GM19035 (cell line): ENCODE measurements around the gene MMP10.

Experiments used
- ATAC-seq: cut with Tn5 transposase; IDR thresholded peaks from one replicate; pipeline ENCODE4 v1.9.1; 2021; ENCODE audit not compliant: unreplicated experiment

MMP10 gene

GRCh38 chr11:102780491-102780918, at the start of gene MMP10:
Gene MMP10, minus strand, starts transcription at chr11:102780628. Its CDS starts 37 bp downstream, at chr11:102780591.
- no peak for ATAC-seq

GRCh38 chr11:102829316-102830000, 49.0 kb upstream of the MMP10 start:
- ATAC-seq: no peak

- no peak for ATAC-seq
Observed at GRCh38 chr11:102824556-102824955, 44.1 kb upstream of the MMP10 start.

GRCh38 chr11:102819491-102819890, 39.1 kb upstream of the MMP10 start:
- no peak for ATAC-seq

- no peak for ATAC-seq
Observed at GRCh38 chr11:102813484-102813883, 33.1 kb upstream of the MMP10 start.

- ATAC-seq: no peak
Observed at GRCh38 chr11:102812188-102812587, 31.8 kb upstream of the MMP10 start.

- ATAC-seq: no peak
Observed at GRCh38 chr11:102810950-102811660, 30.7 kb upstream of the MMP10 start.

- no peak for ATAC-seq
Observed at GRCh38 chr11:102809971-102810370, 29.5 kb upstream of the MMP10 start.

GRCh38 chr11:102807921-102808320, 27.5 kb upstream of the MMP10 start:
- ATAC-seq: no peak

- ATAC-seq: no peak
Observed at GRCh38 chr11:102806296-102806695, 25.9 kb upstream of the MMP10 start.

- no peak for ATAC-seq
Observed at GRCh38 chr11:102802341-102802740, 21.9 kb upstream of the MMP10 start.

GRCh38 chr11:102800767-102801166, 20.3 kb upstream of the MMP10 start:
- ATAC-seq: no peak

GRCh38 chr11:102799681-102800340, 19.4 kb upstream of the MMP10 start:
- ATAC-seq: no peak

- no peak for ATAC-seq
Observed at GRCh38 chr11:102798012-102798746, 17.8 kb upstream of the MMP10 start, which contains the start of gene MMP1. Gene MMP1, minus strand, starts transcription at chr11:102798160. Its CDS starts 68 bp downstream, at chr11:102798092.

GRCh38 chr11:102794382-102794781, 14.0 kb upstream of the MMP10 start:
- ATAC-seq: peak; percentile 92

- no peak for ATAC-seq
Observed at GRCh38 chr11:102793677-102794290, 13.4 kb upstream of the MMP10 start.

- no peak for ATAC-seq
Observed at GRCh38 chr11:102792604-102793003, 12.2 kb upstream of the MMP10 start.

- ATAC-seq: no peak
Observed at GRCh38 chr11:102791271-102792036, 11.0 kb upstream of the MMP10 start.

- ATAC-seq: no peak
Observed at GRCh38 chr11:102788334-102788995, 8.0 kb upstream of the MMP10 start.
